HG03442 (cell line): ENCODE data around the gene LAIR1.
"Not testable (repeated sequence)": the region's sequence is repeated elsewhere in the genome, so short reads cannot be mapped to it uniquely, and the experiment has no call there.

ENCODE experiments used
- ATAC-seq: cut with Tn5 transposase; IDR thresholded peaks from one replicate; pipeline ENCODE4 v1.9.1; 2021; ENCODE audit warnings: mild to moderate bottlenecking, moderate library complexity; ENCODE audit not compliant: unreplicated experiment

LAIR1 gene

GRCh38 chr19:54376610-54377285 lies 12.0 kb upstream of the LAIR1 start:
- ATAC-seq, result no peak

GRCh38 chr19:54375181-54375938 lies 10.6 kb upstream of the LAIR1 start:
- not testable (repeated sequence) for ATAC-seq

- ATAC-seq, result no peak
Observed at GRCh38 chr19:54373781-54374631, 9.3 kb upstream of the LAIR1 start.

- ATAC-seq, result not testable (repeated sequence)
Observed at GRCh38 chr19:54371453-54371852, 6.7 kb upstream of the LAIR1 start.

GRCh38 chr19:54370434-54370796 lies 5.7 kb upstream of the LAIR1 start:
- not testable (repeated sequence) for ATAC-seq

GRCh38 chr19:54369688-54370433 lies 5.1 kb upstream of the LAIR1 start:
- not testable (repeated sequence) for ATAC-seq

- no peak for ATAC-seq
Observed at GRCh38 chr19:54369082-54369687, 4.5 kb upstream of the LAIR1 start.

GRCh38 chr19:54366811-54367210 lies 2.1 kb upstream of the LAIR1 start:
- ATAC-seq, result no peak

GRCh38 chr19:54365798-54366197 lies 1.1 kb upstream of the LAIR1 start:
- not testable (repeated sequence) for ATAC-seq

- not testable (repeated sequence) for ATAC-seq
Observed at GRCh38 chr19:54361680-54362422, 2.9 kb downstream of the LAIR1 start.

GRCh38 chr19:54359149-54359820 lies 5.4 kb downstream of the LAIR1 start:
- ATAC-seq, result not testable (repeated sequence)

- no peak for ATAC-seq
Observed at GRCh38 chr19:54357381-54357780, 7.3 kb downstream of the LAIR1 start.

GRCh38 chr19:54356444-54357056 lies 8.2 kb downstream of the LAIR1 start:
- no peak for ATAC-seq

- ATAC-seq, result no peak
Observed at GRCh38 chr19:54355675-54356074, 9.1 kb downstream of the LAIR1 start.

GRCh38 chr19:54354761-54355160 lies 10.0 kb downstream of the LAIR1 start:
- ATAC-seq, result no peak

- no peak for ATAC-seq
Observed at GRCh38 chr19:54352546-54352945, 12.2 kb downstream of the LAIR1 start.

- no peak for ATAC-seq
Observed at GRCh38 chr19:54352041-54352440, 12.7 kb downstream of the LAIR1 start.

GRCh38 chr19:54351474-54351873 lies 13.3 kb downstream of the LAIR1 start:
- ATAC-seq, result no peak

GRCh38 chr19:54345938-54346386 lies 18.8 kb downstream of the LAIR1 start:
- ATAC-seq, result no peak
